GM12892 (cell line): ENCODE data around the gene MEI1.
"Not testable (repeated sequence)": the region's sequence is repeated elsewhere in the genome, so short reads cannot be mapped to it uniquely, and the experiment has no call there.

Experiments used
- DNase-seq: peaks from one replicate; pipeline ENCODE4 v3.0.0; 2011; ENCODE audit not compliant: insufficient read length
- FAIRE-seq: peaks from 2 replicates; lab custom pipeline; 2011; peaks lifted over from hg19 to GRCh38; lab: Jason Lieb, UNC
- POLR2A ChIP-seq: IDR thresholded peaks from 2 replicates; pipeline ENCODE4 v1.6.1; 2011; ENCODE audit warnings: low read depth, low read length, control low read depth
- POLR2AphosphoS5 ChIP-seq: IDR thresholded peaks from 2 replicates; pipeline ENCODE4 v1.6.1; 2011; ENCODE audit warnings: low read depth, low read length, control low read depth
- TAF1 ChIP-seq: IDR thresholded peaks from 2 replicates; pipeline ENCODE4 v1.6.1; 2011; ENCODE audit warnings: low read depth, mild to moderate bottlenecking, control low read depth, low read length, borderline replicate concordance

Gene MEI1

DNA sequence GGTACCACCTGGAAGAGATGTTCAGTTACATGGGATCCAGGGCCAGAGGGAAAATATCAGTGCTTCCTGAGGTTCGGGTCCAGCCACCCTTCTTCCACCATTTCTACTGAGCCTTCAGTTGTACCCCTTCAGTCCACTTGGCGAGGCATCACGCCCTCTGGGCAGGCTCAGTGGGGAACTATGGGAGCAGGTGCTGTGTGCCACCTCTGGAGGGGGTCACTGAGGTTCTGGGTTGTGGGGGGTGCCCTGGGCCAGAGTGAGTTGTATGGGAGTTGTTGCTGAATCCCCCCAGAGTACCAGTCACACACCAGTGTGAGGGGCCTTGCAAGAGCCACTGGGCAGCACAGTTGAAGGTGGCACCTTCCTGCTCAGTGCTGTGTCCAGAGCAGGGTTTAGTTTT is 130.9 kb downstream of the MEI1 start:
- TF ChIP-seq POLR2A (0 out of 2 replicates have a peak, but pooled peaks have one; percentile 18), TAF1 (no peak), POLR2AphosphoS5 (no peak)
- no peak for DNase-seq

DNA sequence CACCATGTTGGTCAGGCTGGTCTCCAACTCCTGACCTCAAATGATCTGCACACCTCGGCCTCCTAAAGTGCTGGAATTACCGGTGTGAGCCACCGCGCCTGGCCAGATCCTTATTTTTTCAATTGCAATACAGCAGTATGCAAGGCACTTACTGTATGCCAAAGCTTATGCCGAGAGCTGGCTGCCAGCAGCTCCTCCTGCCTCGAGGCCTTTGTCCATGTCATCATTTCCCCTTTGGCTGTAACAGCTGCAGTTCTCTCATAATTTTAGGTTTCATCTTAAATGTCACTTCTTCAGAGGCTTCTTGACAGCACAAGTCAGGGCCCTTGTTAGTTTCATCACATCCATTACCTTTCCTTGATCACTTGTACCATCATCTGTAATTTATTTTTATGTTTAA is 132.1 kb downstream of the MEI1 start:
- DNase-seq = no peak
- TF ChIP-seq POLR2AphosphoS5 = no peak
- no peak for TF ChIP-seq POLR2A
- TF ChIP-seq TAF1 = no peak
- FAIRE-seq = no peak

More for the DNA sequence above, 130.9 kb downstream of the MEI1 start:
- no peak for FAIRE-seq

- no peak for TF ChIP-seq POLR2A
- TF ChIP-seq TAF1 = no peak
- TF ChIP-seq POLR2AphosphoS5 = no peak
- FAIRE-seq (peak; percentile 80), DNase-seq (no peak)
These were observed 132.7 kb downstream of the MEI1 start for GRCh38 chr22:41831828-41832552.

DNA sequence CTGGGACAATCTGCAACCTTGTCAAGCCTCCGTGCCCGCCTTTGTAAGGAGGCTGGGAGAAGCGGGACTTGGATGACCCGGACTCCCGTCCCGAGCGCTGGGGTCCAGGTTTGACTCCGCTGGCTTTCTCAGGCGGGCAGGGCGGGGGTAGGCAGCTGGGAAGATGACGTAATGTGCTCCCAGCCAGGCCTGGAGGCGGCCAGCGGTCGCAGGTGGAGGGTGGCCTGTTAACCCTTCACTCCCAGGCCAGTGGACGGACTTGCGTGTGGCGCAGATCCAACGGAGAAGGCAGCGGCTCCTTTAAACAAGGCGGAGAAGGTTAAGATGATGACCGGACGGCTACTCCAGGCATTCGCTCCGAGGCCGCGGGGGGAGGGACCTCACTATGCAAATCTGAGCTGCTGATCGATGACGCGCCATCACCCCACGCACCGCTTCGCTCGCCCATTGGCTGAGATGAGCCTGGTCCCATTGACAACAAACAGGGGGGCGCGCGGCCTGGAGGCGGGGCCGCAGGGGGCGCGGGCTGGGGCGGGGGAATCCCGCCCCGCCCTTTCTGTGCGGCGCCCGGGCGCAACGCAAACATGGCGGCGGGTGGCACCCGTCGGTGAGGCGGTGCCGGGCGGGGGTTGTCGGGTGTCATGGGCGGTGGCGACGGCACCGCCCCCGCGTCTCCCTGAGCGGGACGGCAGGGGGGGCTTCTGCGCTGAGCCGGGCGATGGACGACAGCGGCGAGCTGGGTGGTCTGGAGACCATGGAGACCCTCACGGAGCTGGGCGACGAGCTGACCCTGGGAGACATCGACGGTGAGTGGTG is 133.5 kb downstream of the MEI1 start, which contains the start of gene SREBF2:
TSS of gene SREBF2 (plus strand) at position 553 of the 816 bp plus-strand sequence. CDS start at position 719, 166 bp downstream.
- TF ChIP-seq POLR2AphosphoS5 (peak; percentile 88), POLR2A (peak; percentile 89), TAF1 (peak; percentile 80)
- DNase-seq = peak; percentile 94
- FAIRE-seq = peak; percentile 100

DNA sequence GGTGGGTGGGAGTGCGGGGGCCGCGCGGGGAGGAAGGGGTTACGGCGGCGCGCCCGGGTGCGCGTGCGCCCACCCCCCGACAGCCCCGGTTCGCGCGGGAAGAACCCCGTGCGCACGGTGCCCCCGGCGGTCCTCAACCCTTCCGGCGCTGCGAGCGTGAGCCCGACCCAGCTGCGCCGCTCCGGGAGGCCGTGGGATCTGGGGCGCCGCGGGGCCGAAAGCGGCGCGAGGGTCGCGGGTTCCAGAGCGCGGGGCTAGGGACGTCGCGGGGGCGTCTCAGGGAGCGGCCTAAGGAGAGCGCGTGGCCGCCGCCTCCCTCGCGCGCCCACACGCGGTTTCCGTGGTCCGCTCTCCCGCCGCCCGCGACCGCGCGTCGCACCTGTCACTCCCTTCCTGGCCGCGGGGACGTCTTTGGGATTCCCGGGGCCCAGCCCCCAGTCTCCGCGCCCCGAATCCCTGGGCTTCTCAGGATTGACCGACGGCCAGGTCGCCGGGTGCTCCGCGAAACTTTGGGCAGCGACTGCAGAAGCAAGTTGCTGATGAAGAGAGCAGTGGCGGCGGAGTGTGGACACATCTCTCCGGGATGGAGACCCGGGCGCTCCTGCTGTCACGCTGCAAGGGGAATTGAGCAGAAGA is 134.2 kb downstream of the MEI1 start:
- FAIRE-seq (peak; percentile 64), DNase-seq (peak; percentile 42)
- TF ChIP-seq POLR2A = no peak
- 0 out of 2 replicates have a peak, but pooled peaks have one; percentile 5 for TF ChIP-seq TAF1

DNA sequence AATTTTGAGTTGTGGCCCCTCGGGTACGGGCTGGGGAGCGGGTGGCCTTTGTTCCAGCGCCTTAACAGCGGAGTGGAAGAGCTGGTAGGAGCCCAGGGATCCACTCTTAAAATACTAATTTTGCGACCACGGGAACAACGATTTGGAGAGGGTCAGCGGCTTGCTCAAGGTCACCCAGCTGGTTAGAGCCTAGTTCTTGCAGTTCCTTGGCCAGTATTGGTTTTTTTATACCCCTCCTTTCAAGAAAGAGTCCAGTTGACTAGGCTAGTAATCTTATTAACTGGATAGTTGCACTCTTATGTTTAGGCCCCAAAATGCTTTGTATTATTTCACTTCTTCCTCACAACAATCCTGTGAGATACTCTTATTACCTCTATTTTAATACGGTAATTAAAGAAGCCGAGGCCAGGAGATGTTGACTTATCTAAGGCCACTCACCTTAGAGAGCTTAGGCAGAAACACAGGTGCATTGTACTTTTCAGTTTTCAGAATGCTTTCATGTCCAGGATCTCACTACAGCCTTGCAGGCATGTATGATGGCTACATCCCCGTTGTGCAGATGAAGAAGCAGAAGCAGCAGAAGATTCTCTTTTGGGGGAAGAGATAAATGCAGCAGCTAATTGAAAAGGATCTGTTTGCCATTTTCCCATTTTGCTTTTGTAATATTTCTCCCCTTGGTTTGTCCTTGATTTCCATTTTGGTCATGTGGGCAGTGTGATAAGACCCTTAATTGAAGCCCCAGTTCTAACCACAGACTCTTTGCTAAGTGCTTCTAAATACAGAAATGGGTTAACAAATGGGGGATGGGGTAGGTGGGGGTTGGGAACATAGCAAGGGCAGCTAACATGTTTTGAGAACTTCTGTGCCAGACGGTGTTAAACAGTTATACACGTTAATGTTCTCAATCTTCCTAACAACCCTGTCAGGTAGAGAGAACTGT is 135.0 kb downstream of the MEI1 start:
- DNase-seq (no peak), FAIRE-seq (peak; percentile 81)
- TF ChIP-seq POLR2A (no peak), POLR2AphosphoS5 (no peak), TAF1 (no peak)

DNA sequence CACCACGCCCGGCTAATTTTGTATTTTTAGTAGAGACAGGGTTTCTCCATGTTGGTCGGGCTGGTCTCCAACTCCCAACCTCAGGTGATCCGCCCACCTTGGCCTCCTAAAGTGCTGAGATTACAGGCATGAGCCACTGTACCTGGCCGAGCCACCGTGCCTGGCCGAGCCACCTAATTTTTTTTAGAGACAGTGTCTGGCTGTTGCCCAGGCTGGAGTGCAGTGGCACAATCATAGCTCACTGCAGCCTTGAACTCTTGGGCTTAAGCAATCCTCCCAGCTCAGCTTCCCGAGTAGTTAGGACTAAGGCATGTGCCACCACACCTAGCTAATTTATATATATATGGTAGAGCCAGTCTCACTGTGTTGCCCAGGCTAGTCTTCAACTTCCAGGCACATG is 136.2 kb downstream of the MEI1 start:
- not testable (repeated sequence) for FAIRE-seq, DNase-seq

GRCh38 chr22:41836551-41836950 is 137.2 kb downstream of the MEI1 start:
- TF ChIP-seq POLR2A (no peak), POLR2AphosphoS5 (0 out of 2 replicates have a peak, but pooled peaks have one; percentile 45)
- no peak for FAIRE-seq
- no peak for DNase-seq

GRCh38 chr22:41838842-41839618 is 139.7 kb downstream of the MEI1 start:
- FAIRE-seq = peak; percentile 17
- TF ChIP-seq POLR2A = 0 out of 2 replicates have a peak, but pooled peaks have one; percentile 15
- TF ChIP-seq TAF1 = no peak
- DNase-seq = no peak

DNA sequence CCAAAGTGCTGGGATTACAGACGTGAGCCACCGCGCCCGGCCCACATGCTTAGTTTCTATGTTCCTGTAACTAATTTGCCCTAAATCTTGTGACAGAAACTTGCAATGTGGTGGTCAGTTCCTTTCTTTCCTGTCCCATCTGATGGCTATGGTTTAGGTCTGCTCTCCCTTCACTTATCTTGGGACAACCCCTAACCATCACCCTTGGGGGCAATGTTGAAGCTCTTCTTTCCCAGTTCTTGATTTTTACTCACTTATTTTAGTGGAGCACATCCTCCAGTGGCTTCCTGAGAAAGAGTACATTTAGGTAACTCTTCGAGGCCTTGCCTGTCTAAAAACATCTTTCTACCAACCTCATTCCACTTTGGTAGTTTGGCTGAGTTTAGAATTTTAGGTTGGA is 140.9 kb downstream of the MEI1 start:
- no peak for TF ChIP-seq POLR2AphosphoS5
- no peak for TF ChIP-seq POLR2A
- TF ChIP-seq TAF1 = no peak
- FAIRE-seq = no peak
- no peak for DNase-seq
